Right kidney (tissue), 1 donor: Measurements from ENCODE around the gene EMID1.

Source experiments
- DNase-seq: peaks from one replicate; pipeline ENCODE4 v3.0.0-alpha.2; 2016

Gene EMID1

DNA sequence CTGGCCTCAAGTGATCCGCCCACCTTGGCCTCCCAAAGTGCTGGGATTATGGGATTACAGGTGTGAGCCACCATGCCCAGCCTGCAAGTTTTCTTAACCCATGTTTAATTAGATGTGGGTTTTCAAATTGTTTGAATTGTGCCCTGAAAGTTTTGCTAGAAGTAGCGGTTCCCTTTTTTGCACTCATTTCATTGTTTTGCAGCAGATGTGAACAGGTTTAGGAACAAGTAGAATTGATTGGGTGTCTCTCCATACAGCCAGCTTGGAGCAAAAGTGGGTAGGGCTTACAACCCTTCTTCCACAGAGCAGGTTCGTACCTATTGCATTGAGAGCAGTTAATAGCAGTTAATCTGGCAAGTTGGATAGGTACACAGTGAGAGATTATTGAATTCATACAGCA, 78.5 kb downstream of the EMID1 start:
- DNase-seq, result no peak

DNA sequence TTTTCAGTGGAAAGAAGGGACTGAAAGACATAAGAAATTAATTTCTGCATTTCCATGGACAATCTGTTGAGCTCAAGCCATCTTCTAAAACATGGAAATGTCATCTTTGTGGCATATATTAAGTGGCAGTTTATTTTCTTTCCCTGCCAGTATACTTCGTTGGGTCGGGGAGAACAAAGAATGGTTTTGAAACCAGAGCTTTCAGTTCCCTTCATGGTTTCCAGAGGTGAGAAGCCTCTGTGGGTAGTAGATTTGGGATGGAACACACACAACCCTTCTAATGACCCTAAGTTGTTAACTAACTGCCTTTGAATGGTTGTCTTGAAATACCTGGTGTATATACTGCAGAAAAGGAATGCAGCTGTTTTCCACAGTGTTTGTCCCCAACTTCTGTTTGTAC, 83.1 kb downstream of the EMID1 start:
- no peak for DNase-seq

DNA sequence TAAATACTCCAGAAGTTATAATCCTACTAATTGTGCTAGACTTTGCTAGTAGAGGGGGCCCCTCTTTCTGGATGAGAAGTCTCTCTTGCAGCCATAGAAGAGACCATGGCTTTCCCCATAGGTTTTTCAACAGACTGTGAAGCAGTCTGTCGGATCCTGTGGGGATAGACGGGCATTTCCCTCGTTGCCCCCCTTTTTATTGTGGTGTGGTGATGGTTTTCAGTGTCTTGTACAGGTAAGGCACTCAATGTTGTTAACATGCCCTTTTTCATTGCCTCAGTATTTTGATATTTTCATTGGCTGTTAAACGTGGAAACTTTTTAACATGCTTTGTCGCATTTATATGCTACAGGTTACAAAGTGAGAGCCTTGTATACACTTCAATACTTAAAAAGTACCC, 84.4 kb downstream of the EMID1 start:
- DNase-seq, result no peak

DNA sequence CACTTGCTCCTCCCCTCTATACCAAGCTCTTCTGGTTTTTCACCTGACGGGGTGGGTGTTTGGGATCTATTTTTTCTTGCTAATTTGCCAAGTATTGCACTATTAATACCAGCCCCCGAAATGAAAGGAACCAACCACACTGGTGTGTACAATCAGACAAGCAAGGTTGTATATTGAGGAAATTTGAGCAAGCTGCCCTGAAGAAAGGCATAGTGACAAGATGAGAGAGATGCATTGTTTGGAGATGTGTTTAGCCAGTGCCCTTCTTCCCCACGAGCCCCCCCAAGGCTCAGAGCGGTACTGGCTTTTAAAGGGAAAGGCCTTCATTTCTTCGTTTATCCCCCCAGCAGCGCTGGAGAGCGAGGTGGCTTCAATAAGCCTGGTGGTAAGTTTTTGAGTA, 85.5 kb downstream of the EMID1 start:
- DNase-seq, result no peak

DNA sequence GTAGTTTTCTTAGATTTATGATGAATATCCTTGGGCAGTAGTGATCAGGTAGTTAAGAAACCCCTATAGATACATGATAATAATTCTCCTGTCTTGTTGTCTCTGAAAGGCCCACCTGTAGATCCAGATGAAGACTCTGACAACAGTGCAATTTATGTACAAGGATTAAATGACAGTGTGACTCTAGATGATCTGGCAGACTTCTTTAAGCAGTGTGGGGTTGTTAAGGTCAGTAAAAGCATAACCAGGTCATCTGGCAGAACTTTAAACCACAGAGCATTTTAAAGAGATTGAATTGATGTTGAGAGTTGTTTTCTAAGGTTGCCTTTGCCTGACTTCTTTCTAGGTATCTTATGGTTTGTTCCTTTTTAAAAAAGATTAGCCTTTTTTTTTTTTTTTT, 86.7 kb downstream of the EMID1 start:
- no peak for DNase-seq

DNA sequence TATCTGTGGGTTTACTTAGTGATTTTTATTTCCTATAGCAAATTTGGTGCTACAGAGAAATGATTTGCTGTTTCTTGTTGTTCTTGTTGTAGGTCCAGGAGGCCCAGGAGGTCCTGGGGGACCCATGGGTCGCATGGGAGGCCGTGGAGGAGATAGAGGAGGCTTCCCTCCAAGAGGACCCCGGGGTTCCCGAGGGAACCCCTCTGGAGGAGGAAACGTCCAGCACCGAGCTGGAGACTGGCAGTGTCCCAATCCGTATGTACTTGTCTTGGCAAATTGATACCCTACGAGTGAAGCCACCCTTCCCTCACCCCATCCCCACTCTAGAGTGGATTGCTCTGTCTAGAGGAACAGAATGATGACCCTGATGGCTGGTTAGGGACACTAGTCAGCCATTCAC, 92.9 kb downstream of the EMID1 start:
- DNase-seq, result no peak

DNA sequence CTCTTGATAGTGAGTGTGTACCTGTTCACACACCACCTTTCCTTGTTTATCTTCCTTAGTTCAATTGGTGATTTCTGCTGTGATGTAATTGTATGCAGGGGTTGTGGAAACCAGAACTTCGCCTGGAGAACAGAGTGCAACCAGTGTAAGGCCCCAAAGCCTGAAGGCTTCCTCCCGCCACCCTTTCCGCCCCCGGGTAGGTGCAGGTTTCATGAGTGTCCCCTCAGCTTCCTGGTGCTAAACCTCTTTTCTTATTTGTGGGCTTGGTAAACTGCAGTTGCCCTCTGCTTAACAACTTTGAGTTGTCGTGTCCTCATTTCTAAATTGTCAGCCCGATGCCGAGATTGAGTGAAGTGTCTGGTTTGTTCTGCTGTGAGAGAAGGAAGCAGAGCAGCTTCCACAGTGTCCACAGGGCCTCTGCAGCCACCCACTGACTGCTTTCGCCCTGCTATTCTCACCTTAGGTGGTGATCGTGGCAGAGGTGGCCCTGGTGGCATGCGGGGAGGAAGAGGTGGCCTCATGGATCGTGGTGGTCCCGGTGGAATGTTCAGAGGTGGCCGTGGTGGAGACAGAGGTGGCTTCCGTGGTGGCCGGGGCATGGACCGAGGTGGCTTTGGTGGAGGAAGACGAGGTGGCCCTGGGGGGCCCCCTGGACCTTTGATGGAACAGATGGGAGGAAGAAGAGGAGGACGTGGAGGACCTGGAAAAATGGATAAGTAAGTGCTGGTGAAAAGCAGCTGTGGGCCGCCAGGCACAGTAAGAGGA, 93.6 kb downstream of the EMID1 start:
- no peak for DNase-seq

DNA sequence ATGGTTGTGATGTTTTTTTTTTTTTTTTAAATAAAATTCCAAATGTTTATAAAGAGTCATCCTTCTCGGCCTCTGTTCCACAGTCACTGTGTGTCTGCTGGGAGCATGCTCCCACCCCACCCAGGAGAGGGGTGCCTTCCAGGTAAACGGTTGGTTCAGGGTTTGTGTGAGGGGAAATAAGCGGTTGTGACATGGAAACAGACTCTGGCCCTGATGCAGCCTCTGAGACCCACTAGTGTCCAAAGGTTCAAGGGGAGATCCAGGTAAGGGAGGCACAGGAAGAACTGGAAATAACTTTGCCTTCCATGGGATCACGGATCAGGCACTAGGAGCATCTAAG, 94.7 kb downstream of the EMID1 start:
- no peak for DNase-seq

DNA sequence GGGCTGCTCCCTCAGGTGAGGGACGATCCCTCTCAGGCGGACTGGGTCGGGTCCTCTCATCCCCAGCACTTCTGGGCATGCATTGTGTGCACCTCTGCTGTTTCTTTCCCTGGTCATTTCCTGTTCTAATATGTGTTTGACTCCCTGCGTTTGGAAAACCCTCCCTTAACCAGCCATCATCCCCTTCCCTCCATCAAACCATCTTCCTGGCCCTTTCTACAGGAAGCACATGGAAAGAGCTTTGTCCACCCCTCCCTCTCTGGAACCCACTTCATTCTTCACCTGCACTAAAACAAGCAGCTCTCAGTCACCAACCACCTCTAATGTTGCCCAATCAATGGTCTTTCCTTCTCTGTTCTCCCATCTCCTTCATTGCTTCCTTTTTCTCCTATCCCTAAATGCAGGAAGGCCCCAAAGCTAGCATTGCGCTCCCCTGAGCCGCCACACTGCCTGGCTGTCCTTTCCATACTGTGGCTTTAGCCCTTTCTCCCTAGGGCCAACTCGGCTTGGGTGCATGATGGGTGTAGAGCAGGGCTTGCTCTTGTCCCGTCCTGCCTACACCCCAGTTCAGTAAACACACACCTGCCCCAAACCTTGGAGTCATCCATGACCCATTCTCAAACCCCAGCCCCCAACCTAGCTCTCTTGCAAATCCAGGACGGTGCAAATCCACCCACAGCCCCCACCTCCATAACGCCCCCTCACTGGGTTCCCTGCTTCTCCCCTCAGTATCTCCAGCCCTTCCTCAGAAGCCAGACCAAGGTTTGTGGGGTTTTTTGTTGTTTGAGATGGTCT, 95.3 kb downstream of the EMID1 start:
- DNase-seq, result no peak

DNA sequence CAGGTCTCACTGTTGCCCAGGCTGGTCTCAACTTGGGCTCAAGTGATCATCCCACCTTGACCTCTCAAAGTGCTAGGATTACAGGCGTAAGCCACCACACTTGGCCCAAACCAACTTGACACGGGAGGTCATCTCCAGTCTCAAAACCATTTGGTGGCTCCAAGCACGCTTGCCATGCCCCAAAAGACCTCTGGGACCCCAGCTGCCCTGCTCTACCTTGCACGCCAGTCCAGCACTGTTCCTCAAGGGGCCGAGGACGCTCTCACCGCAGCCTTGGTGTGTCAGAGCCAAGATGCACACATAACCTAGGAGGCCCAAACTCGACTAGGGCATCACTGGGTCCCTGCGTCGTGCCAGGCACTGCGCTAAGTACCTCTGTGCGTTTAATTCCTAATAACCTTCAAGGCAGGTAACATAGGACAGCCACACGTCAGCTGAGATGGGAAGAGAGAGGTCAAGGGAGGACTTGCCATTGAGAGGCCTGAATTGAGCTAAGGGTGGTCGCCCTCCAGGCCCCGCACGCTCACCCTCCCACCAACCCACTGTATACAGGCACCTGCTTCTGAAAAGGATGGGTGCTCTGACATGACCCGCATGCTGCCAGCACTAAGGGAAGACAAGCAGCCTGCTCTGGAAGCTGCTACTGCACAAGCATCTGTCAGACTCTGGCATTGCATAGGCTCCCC, 96.2 kb downstream of the EMID1 start:
- DNase-seq, result no peak

DNA sequence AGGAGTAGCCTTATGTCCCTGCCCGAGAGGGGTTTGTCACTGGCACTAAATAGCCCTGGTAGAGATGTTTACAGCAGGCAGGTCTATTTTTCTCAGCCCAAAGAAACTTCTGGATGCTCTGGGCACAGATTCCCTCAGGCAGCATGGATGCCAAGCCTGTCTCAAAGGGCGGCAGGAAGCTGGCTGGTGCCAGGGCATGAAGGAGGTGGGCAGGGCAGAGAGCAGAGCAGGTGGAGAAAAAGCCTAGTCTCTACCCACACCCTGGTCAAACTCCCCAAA, 96.6 kb downstream of the EMID1 start:
- no peak for DNase-seq

DNA sequence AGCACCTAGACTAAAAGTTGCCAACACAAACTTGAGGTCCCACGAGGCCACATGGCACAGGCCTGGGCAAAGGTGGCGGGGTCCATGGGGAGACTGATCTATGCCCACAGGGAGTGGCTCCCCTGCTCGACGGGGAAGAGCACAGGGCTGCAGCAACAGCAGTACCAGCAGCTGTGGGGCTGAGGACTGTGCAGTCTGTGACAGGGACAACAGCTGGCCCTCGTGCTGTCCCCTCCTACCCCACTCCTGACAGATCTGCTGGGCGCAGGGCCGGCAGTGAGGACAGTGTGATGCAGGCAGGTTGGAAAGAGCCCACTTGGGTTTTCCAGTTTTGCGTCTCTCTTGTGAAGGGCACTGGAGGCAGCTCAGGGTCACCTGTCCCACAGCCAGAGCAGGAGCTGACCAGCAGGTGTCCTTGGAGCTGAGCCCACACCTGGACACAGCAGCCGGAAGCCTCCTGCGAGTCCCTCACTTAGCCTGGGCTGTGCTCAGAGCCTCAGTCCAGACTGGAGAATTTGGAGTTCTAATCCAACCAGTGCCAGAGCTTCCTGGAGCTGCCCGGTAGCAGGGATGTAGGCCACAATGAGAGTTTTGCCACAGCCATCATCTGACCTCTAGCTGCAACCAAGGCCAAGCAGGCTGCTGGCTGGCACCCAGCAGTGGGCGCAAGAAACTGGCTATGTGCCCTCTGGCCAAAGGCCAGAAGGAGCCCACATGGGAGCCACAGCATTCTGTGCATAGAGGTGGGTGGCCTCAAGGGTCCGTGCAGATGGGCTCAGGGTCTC, 97.2 kb downstream of the EMID1 start:
- no peak for DNase-seq

DNA sequence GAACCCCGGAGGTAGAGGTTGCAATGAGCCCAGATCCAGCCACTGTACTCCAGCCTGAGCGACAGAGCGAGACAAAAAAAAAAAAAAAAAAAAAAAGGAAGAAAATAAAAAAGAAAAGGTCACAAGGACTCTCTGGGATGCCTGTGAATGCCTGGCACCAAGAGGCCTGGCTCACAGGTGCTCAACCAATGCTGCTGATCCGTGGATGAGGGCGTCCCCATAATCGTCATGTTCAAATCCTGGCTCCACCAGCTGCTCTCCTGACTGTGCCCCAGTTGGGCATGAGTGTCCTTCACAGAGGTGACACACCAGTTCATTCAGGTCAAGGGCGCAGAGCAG, 100.1 kb downstream of the EMID1 start:
- no peak for DNase-seq

DNA sequence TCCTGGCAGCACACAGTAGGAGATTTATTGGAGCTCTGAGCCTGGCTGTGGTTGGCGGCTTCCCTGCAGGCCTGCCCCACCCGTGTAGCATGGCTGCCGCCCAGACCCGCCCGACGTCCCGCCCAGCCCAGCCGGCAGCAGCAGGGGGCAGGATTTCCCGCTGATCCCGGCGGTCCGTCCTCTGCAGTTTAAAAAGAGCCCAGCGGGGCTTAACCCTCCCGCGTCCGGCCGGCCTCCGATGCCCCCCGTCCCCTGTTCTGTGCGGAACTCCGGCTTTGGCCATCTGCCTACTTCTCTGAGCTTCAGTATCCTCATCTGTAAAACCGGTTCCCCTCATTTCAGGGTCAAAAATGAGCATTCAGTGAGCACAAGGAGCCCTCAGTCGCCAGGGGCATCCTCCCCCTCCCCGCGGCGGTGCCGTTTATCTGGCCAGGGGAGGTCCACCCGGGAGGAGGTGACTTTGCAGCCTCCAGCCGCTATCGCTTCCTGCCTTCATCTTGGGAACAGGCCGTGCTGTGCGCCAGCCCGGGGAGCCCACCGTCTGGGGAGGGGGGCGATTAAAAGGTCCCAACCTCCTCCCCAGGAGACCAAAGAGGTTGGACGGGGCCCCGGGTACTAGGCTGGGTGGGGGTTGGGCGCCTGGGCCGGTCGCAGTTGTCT, 100.6 kb downstream of the EMID1 start, which contains the start of gene GAS2L1:
TSS of gene GAS2L1 (plus strand) at position 476 of the 660 bp plus-strand sequence. CDS start 1,456 bp downstream, outside the sequence.
- peak; percentile 87 for DNase-seq

DNA sequence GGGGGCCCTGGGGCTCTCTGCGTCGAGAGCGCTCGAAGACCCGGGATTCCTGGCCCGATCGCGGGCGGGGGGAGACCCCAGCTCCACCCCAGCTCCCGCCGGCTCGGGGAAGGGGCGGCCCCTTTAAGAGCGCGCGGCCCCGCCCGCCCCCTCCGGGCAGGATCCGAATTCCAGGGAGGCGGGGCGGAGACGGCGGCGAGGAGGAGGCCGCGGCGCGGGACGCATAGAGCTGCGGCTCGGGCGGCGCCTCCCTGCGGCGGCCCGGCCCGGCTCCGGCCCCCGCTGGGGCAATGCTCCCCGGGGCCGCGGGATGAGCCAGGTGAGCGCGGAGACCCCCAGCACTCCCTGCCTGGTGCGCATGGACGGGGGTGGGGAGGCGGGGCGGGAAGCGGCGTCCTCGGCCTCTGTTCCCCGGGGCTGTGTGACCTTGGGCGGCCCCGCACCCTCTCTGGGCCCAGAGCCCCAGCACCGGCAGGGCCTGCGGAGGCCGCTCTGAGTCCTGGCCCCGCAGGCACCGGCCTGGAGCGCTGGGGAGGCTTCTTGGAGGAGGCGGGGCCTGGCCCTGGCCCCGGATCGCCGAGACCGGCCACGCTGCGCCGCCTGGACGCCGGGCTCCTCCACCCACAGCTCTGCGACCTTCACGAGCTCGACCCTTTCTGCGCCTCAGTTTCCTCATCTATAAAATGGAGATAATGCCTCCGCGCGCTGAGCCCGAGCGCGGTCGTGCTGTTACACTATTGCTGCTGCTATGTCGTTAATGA, 101.3 kb downstream of the EMID1 start:
- peak; percentile 65 for DNase-seq

DNA sequence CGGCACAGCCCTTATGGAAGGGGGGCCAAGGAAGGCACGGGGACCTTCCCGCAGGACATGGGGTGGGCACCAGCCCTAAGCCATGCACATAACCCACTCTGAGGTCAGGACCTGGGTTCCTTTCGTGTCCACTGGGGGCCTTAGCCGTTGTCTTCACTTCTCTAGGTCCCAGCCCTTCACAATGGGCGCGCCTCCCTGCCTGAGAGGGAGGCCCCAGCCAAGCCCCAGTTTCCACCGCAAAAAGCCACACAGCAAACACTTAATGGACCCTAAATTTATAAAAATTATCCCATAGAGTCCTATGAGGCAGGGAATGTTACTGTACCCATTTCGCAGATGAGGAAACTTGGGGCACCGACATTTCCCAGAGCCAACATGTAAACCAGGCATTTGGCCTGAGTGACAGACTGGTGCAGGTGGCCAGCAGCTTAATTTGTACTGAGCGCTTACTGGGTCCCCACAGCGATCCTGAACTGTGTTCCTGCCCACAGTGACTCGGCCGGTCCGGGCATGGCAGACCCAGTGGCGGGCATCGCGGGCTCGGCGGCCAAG, 102.0 kb downstream of the EMID1 start:
- no peak for DNase-seq

DNA sequence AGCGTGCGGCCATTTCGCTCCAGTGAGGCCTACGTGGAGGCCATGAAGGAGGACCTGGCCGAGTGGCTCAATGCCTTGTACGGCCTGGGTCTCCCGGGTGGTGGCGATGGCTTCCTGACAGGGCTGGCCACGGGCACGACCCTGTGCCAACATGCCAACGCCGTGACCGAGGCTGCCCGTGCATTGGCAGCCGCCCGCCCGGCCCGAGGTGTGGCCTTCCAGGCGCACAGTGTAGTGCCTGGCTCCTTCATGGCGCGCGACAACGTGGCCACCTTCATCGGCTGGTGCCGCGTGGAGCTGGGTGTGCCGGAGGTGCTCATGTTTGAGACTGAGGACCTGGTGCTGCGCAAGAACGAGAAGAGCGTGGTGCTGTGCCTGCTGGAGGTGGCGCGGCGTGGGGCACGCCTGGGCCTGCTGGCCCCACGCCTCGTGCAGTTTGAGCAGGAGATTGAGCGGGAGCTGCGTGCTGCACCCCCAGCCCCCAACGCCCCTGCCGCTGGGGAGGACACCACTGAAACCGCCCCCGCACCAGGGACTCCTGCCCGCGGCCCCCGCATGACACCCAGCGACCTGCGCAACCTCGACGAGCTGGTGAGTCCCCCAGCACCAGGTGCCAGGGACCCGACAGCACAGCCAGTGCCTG, 102.6 kb downstream of the EMID1 start:
- DNase-seq, result no peak

DNA sequence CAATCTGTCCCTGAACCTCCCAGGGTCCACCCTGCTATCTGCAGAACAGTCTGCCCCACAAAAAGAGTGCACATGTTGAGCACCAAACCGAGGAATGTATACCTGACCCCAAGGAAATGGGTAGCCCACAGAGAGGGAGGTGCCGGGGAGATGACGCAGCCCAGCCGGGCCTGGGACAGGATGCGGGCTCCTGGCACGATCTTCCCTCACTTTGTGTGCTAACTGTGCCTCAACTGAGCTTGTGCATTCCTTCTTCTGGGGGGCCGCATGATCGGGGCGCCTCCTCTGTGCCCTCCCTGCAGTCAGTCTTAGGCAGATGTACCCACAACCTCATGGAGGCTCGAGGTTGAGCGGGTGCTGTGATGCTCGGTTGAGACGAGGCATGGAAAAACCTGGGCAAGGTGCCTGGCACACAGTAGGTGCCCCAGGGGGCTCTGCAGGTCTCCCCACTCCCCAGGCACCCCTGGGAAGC, 103.1 kb downstream of the EMID1 start:
- peak; percentile 29 for DNase-seq
